GM10248 (cell line): Measurements from ENCODE around the gene DACH1.

Source experiments
- CTCF ChIA-PET: fragments of 300-600 bp; sonication (Branson Sonifier 250); formaldehyde crosslinking; extraction: SDS; loops from one replicate; lab custom pipeline; 2021; ENCODE audit warnings: antibody characterized with exemption; lab: Yijun Ruan, JAX
- POLR2A ChIA-PET: fragments of 350-650 bp; sonication (Branson Sonifier 250); formaldehyde crosslinking; extraction: SDS; loops from one replicate; lab custom pipeline; 2020; ENCODE audit warnings: antibody characterized with exemption; lab: Yijun Ruan, JAX
- DNase-seq: peaks from one replicate; pipeline ENCODE4 v3.0.0; 2012; ENCODE audit errors: extremely low spot score
- TF ChIP-seq, protein P1 (sequence below): IDR thresholded peaks from 2 replicates; pipeline ENCODE4 v1.5.1; 2012; ENCODE audit warnings: mild to moderate bottlenecking, low read depth; ENCODE audit errors: extremely low read depth, missing control alignments, control extremely low read depth

Gene DACH1

DNA sequence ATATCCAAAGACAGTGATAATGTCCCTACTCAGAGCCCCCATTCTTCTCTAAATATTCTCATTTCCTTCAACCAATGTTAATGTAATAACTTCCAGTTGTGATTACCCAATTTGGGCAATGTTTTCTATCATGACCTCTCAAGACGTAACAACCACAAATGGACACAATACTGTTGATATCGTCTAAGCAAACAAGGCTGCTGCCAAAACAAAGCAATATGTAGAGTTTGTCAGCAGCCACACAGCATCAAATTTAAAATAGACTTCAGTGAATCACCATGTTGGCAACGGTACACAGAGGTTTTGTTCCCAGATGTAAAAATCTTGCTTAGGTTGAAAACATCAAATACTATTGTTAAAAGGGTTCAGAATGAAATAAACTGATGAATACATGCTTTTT lies 205.1 kb downstream of the DACH1 start:
- TF ChIP-seq, protein P1, sequence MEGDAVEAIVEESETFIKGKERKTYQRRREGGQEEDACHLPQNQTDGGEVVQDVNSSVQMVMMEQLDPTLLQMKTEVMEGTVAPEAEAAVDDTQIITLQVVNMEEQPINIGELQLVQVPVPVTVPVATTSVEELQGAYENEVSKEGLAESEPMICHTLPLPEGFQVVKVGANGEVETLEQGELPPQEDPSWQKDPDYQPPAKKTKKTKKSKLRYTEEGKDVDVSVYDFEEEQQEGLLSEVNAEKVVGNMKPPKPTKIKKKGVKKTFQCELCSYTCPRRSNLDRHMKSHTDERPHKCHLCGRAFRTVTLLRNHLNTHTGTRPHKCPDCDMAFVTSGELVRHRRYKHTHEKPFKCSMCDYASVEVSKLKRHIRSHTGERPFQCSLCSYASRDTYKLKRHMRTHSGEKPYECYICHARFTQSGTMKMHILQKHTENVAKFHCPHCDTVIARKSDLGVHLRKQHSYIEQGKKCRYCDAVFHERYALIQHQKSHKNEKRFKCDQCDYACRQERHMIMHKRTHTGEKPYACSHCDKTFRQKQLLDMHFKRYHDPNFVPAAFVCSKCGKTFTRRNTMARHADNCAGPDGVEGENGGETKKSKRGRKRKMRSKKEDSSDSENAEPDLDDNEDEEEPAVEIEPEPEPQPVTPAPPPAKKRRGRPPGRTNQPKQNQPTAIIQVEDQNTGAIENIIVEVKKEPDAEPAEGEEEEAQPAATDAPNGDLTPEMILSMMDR = no peak
- DNase-seq = no peak
- ChIA-PET CTCF (no interaction called here), POLR2A (no interaction called here)

DNA sequence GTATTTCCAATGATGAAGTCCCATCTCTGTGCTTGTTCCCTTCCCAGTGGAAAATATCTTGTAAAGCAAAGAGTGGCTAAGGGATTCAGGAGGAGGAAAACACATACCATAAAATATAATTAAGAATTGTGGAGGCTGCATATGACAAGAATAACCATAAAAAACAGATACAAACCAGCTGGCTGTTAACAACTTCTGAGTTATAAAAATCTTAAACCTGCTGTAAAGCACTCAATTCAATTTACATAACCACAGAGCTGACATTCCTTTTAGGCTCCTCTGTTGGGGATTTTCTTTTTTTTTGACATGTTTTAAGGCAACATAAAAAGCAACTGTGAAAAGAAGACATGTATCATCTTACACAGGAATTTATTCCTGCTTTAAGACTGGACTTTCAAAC lies 207.6 kb downstream of the DACH1 start:
- TF ChIP-seq, protein P1 = no peak
- CTCF ChIA-PET = no interaction called here
- POLR2A ChIA-PET = no interaction called here
- DNase-seq = no peak

DNA sequence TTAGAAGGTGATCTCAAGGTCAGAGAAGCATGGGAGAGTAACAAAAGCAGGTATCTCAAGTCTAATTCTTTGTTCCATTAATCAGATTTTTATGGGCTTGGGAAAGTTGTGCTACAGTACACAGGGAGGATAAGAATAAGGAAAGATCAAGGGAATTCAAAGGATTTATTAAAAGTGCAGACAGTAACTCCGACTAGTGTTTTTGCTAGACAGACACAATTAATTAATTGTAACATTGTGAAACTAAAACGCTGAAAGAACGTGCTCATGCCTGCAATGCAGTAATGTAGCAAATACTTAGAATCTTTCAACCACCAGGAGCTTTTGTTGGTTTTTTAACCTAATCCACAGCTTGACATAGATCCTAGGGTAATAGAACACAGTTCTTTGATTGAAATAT lies 221.5 kb downstream of the DACH1 start:
- ChIA-PET CTCF (no interaction called here), POLR2A (no interaction called here)
- no peak for DNase-seq
- TF ChIP-seq, protein P1 = no peak

DNA sequence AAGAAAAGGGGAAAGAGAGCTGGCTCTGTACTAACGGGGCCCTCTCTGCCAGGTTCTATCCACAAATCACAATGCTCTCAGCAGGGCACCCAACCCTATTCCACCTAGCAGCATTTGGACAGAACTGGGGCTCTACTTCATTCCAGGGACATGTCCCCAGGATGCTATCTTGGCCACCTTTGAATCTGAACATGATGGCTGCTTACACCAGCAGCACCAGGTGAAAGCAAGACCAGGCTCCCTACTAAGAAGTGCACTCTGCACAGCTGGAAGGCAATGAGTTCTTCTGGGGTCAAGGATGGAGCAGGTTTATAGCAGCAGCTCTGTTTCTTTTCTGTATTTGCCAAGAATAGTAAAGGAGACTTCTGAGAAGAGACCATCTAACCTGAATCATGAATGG lies 222.4 kb downstream of the DACH1 start:
- CTCF ChIA-PET = no interaction called here
- no peak for DNase-seq
- POLR2A ChIA-PET = no interaction called here
- TF ChIP-seq, protein P1 = no peak

DNA sequence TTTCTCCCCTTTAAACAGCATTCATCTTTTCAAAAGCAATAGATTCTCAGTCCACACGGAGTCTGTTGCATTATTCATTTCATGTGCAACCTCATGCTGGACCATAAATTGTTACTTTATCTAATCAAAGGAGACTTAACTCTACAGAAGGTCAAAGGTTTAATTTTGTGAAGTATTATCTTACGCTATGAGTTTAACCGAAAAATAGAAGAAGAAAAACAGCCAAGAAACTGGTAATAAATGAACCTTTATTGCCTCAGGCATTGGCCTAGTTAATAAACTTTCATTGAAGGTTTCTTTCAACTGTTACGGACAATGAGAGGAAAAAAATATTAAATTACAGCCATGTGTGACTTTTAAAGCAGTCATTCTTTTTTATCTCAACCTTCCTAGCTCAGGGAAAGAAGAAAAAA lies 223.6 kb downstream of the DACH1 start:
- ChIA-PET POLR2A (no interaction called here), CTCF (no interaction called here)
- no peak for DNase-seq
- TF ChIP-seq, protein P1 = no peak

DNA sequence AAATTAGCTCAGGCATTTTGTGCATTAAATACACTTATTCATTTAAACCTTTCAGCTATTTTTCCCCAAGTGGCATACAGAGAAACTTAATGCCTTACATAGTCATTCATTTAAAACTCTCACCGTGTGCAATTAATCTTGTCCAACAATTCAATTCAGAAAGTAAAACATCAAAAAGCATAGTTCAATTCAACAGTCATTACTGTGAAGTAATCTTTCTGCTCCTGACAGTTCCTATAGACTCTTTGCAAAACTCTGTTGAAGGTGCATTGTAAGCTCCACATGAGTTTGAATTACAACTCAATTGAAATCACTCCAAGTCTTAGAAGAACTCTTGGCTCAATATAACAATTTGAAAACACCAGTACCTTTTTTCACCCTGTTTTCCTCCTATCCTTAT lies 228.3 kb downstream of the DACH1 start:
- CTCF ChIA-PET = no interaction called here
- TF ChIP-seq, protein P1 = no peak
- DNase-seq = no peak
- POLR2A ChIA-PET = no interaction called here
